PC-9 (cell line): ENCODE data around the gene CCSAP. TPM values are rescaled to one million over a fixed set of nuclear protein-coding genes. Genes with fewer than 3 reads are reported as not detected.

Experiments used
- BruUV-seq: library from RNA; stranded (reverse); fragments of 400-500 nt; replicated peaks from 2 replicates; lab custom pipeline; 2021; lab: Mats Ljungman, UMichigan
- CTCF ChIA-PET: fragments of 300-600 bp; sonication (Branson Sonifier 250); formaldehyde crosslinking; loops from one replicate; lab custom pipeline; 2022; ENCODE audit warnings: antibody characterized with exemption; lab: Charles Lee
- POLR2A ChIA-PET: fragments of 300-600 bp; sonication (Branson Sonifier 250); formaldehyde crosslinking; loops from one replicate; lab custom pipeline; 2022; ENCODE audit warnings: antibody characterized with exemption; ENCODE audit not compliant: unreplicated experiment; lab: Charles Lee
- DNase-seq, 2 experiments: peaks; one replicate each; pipeline versions ENCODE4 v3.0.0 to v3.0.0-alpha.2; 2015 to 2022; ENCODE audit warnings: mixed read lengths in 1 of 2
- H2AFZ ChIP-seq: fragments of 200-600 bp; sonication (generic); 2 replicates; pipeline ENCODE4 v1.8.1; 2017; ENCODE audit warnings: antibody characterized with exemption
- H3F3A ChIP-seq: fragments of 200-600 bp; sonication (generic); 2 replicates; pipeline ENCODE4 v1.8.1; 2017; ENCODE audit warnings: antibody characterized with exemption, mild to moderate bottlenecking, low read depth; ENCODE audit not compliant: insufficient read depth
- H3K27ac ChIP-seq: fragments of 200-600 bp; sonication (generic); 2 replicates; pipeline ENCODE4 v1.6.1; 2016; ENCODE audit warnings: mixed run types
- H3K27me3 ChIP-seq: fragments of 200-600 bp; sonication (generic); 2 replicates; pipeline ENCODE4 v1.6.1; 2016; ENCODE audit warnings: low read depth, mixed run types; ENCODE audit not compliant: insufficient read depth
- H3K36me3 ChIP-seq: fragments of 200-600 bp; sonication (generic); 2 replicates; pipeline ENCODE4 v1.6.1; 2016; ENCODE audit warnings: low read depth, mixed run types
- H3K4me1 ChIP-seq: fragments of 200-600 bp; sonication (generic); replicated peaks from 2 replicates; pipeline ENCODE4 v1.6.1; 2016; ENCODE audit warnings: mixed run types; ENCODE audit not compliant: insufficient read depth
- H3K4me2 ChIP-seq: fragments of 200-600 bp; sonication (generic); 2 replicates; pipeline ENCODE4 v1.6.1; 2017; ENCODE audit warnings: mixed run types
- H3K4me3 ChIP-seq: fragments of 200-600 bp; sonication (generic); 2 replicates; pipeline ENCODE4 v1.6.1; 2016; ENCODE audit warnings: mixed run types
- H3K79me2 ChIP-seq: fragments of 200-600 bp; sonication (generic); 2 replicates; pipeline ENCODE4 v1.6.1; 2017; ENCODE audit warnings: low read depth, mixed run types
- H3K9me2 ChIP-seq: fragments of 200-600 bp; sonication (generic); 2 replicates; pipeline ENCODE4 v1.8.1; 2017; ENCODE audit warnings: mild to moderate bottlenecking; ENCODE audit not compliant: insufficient read depth
- H3K9me3 ChIP-seq: fragments of 200-600 bp; sonication (generic); 2 replicates; pipeline ENCODE4 v1.8.1; 2016; ENCODE audit warnings: low read depth; ENCODE audit not compliant: insufficient read depth
- H4K20me1 ChIP-seq: fragments of 200-600 bp; sonication (generic); 2 replicates; pipeline ENCODE4 v1.8.1; 2017; ENCODE audit not compliant: insufficient read depth
- EZH2 ChIP-seq: fragments of 200-600 bp; sonication (generic); IDR thresholded peaks from 2 replicates; pipeline ENCODE4 v1.8.0; 2017; ENCODE audit warnings: antibody characterized with exemption, low read depth
- intact Hi-C: fragments of 100-400 bp; cut with micrococcal nuclease; formaldehyde crosslinking; loops from one replicate; pipeline ENCODE4 v1.10.0; 2022; ENCODE audit not compliant: unreplicated experiment
- total RNA-seq: library from RNA; stranded (reverse); gene quantifications from 2 replicates; pipeline ENCODE4 v1.2.3, GENCODE V29; 2021
- TF ChIP-seq, protein P1 (sequence below): fragments of 200-600 bp; sonication (generic); conservative IDR thresholded peaks from 2 replicates; pipeline ENCODE4 v1.6.1; 2017; ENCODE audit warnings: mixed run types, antibody characterized with exemption, mild to moderate bottlenecking, moderate library complexity

The CCSAP gene
- total RNA-seq, 1 experiment from 2014 or later, result 6.7 TPM

GRCh38 chr1:229323885-229324553 lies 18.8 kb downstream of the CCSAP start:
- H3K9me2 ChIP-seq, result no peaks in the 10 kb centered on the region
- intact Hi-C loops, result no loop called here
- no peaks in the 10 kb centered on the region for H4K20me1 ChIP-seq
- H3K9me3 ChIP-seq, result no peaks in the 10 kb centered on the region
- H3F3A ChIP-seq, result no peaks in the 10 kb centered on the region
- no peaks in the 10 kb centered on the region for H3K27me3 ChIP-seq
- no peaks in the 10 kb centered on the region for H3K79me2 ChIP-seq
- H2AFZ ChIP-seq, result no peak overlapping the region
- ChIA-PET POLR2A (no interaction called here), CTCF (no interaction called here)
- H3K4me3 ChIP-seq, result no peak overlapping the region
- no TSS peak for BruUV-seq
- 0 out of 2 replicates have a peak, but pooled peaks cover 6% of the 10 kb centered on the region for H3K36me3 ChIP-seq
- no peaks in the 10 kb centered on the region for H3K4me1 ChIP-seq
- no peak overlapping the region for H3K4me2 ChIP-seq
- DNase-seq, result no peak
- H3K27ac ChIP-seq, result no peak overlapping the region
- TF ChIP-seq, protein P1, sequence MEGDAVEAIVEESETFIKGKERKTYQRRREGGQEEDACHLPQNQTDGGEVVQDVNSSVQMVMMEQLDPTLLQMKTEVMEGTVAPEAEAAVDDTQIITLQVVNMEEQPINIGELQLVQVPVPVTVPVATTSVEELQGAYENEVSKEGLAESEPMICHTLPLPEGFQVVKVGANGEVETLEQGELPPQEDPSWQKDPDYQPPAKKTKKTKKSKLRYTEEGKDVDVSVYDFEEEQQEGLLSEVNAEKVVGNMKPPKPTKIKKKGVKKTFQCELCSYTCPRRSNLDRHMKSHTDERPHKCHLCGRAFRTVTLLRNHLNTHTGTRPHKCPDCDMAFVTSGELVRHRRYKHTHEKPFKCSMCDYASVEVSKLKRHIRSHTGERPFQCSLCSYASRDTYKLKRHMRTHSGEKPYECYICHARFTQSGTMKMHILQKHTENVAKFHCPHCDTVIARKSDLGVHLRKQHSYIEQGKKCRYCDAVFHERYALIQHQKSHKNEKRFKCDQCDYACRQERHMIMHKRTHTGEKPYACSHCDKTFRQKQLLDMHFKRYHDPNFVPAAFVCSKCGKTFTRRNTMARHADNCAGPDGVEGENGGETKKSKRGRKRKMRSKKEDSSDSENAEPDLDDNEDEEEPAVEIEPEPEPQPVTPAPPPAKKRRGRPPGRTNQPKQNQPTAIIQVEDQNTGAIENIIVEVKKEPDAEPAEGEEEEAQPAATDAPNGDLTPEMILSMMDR, result no peak
- TF ChIP-seq EZH2, result no peak

- H3K27ac ChIP-seq, result no peak overlapping the region
- no peaks in the 10 kb centered on the region for H3F3A ChIP-seq
- no peaks in the 10 kb centered on the region for H3K79me2 ChIP-seq
- ChIA-PET POLR2A (no interaction called here), CTCF (no interaction called here)
- H3K27me3 ChIP-seq, result no peaks in the 10 kb centered on the region
- H3K9me3 ChIP-seq, result no peaks in the 10 kb centered on the region
- no peak for DNase-seq
- BruUV-seq, result no TSS peak
- 0 out of 2 replicates have a peak, but pooled peaks cover 6% of the 10 kb centered on the region for H3K36me3 ChIP-seq
- H3K4me2 ChIP-seq, result no peak overlapping the region
- no peaks in the 10 kb centered on the region for H4K20me1 ChIP-seq
- intact Hi-C loops, result no loop called here
- H3K4me1 ChIP-seq, result no peaks in the 10 kb centered on the region
- H2AFZ ChIP-seq, result no peak overlapping the region
- no peak for TF ChIP-seq EZH2
- TF ChIP-seq, protein P1, result no peak
- H3K9me2 ChIP-seq, result no peaks in the 10 kb centered on the region
- no peak overlapping the region for H3K4me3 ChIP-seq
Measured at GRCh38 chr1:229323201-229323600, 19.6 kb downstream of the CCSAP start.

- no TSS peak for BruUV-seq
Measured at GRCh38 chr1:229319487-229319886, 23.4 kb downstream of the CCSAP start.

More at GRCh38 chr1:229319487-229319886, 23.4 kb downstream of the CCSAP start:
- ChIA-PET CTCF (no interaction called here), POLR2A (no interaction called here)
- H3K4me1 ChIP-seq, result no peaks in the 10 kb centered on the region
- TF ChIP-seq, protein P1, result no peak
- no peaks in the 10 kb centered on the region for H3F3A ChIP-seq
- no peaks in the 10 kb centered on the region for H3K79me2 ChIP-seq
- H3K27ac ChIP-seq, result no peak overlapping the region
- no peak overlapping the region for H3K4me3 ChIP-seq
- no peaks in the 10 kb centered on the region for H3K9me3 ChIP-seq
- no peak overlapping the region for H3K4me2 ChIP-seq
- no peaks in the 10 kb centered on the region for H4K20me1 ChIP-seq
- no peaks in the 10 kb centered on the region for H3K27me3 ChIP-seq
- intact Hi-C loops, result no loop called here
- H3K36me3 ChIP-seq, result 0 out of 2 replicates have a peak, but pooled peaks cover 6% of the 10 kb centered on the region
- H2AFZ ChIP-seq, result no peak overlapping the region
- no peak for DNase-seq
- no peaks in the 10 kb centered on the region for H3K9me2 ChIP-seq
